ENCODE data around the gene LRP1-AS.

Gene LRP1-AS

DNA sequence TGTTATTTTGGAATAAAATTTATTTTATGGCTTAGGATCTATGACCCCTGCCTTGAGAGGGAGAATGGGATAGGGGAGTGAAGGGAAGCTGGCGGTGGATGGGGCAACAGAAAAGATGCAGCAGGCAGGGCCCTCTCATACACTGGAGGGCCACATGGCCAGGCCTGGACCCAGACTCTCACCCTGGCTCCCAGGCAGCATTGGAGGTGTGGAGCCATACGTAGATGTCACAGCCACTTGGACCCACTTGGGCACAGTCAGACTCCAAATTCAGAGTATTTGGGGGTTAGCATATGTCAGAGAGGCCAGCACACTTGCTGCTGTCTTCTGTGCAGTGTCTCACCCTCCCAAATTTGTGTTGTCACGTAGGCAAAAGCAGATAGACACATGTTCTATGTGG, 52.0 kb downstream of the LRP1-AS start:
- no peak for DNase-seq

All from fibroblast of skin of right quadriceps (primary cell).